BLaER1 treated with 17β-estradiol and CSF1 and Interleukin-3, amounts not matched to agents 10 nM and 100 nM (cell line): ENCODE results near the gene NDST1.
A peak's percentile ranks its signal among the peaks of the same experiment; 100 is the strongest.

Source experiments
- H3K27ac ChIP-seq, 11 experiments: shearing (Covaris generic); formaldehyde crosslinking; 2 replicates each; pipeline ENCODE4 v1.8.1; 2022
- H3K27me3 ChIP-seq, 11 experiments: shearing (Covaris generic); formaldehyde crosslinking; 2 replicates each; pipeline ENCODE4 v1.8.1; 2022
- H3K36me3 ChIP-seq, 11 experiments: shearing (Covaris generic); formaldehyde crosslinking; 2 replicates each; pipeline ENCODE4 v1.8.1; 2022
- H3K4me1 ChIP-seq, 10 experiments: shearing (Covaris generic); formaldehyde crosslinking; 2 replicates each; pipeline ENCODE4 v1.8.1; 2022
- H3K4me2 ChIP-seq, 11 experiments: shearing (Covaris generic); formaldehyde crosslinking; 2 replicates each; pipeline ENCODE4 v1.8.1; 2022
- H3K4me3 ChIP-seq, 10 experiments: shearing (Covaris generic); formaldehyde crosslinking; 2 replicates each; pipeline ENCODE4 v1.8.1; 2022
- H3K9ac ChIP-seq, 11 experiments: shearing (Covaris generic); formaldehyde crosslinking; 2 replicates each; pipeline ENCODE4 v1.8.1; 2022
- H3K9me3 ChIP-seq, 11 experiments: shearing (Covaris generic); formaldehyde crosslinking; replicated peaks in 1 of 11; 2 replicates each; pipeline ENCODE4 v1.8.1; 2022
- H4K20me1 ChIP-seq, 11 experiments: shearing (Covaris generic); formaldehyde crosslinking; 2 replicates each; pipeline ENCODE4 v1.8.1; 2022
- Cebpa-rat ChIP-seq, 11 experiments: shearing (Covaris generic); IDR thresholded peaks; 2 replicates each; pipeline ENCODE4 v1.8.1; 2022

Gene NDST1

GRCh38 chr5:150507474-150508276 lies at the start of gene NDST1:
TSS of gene NDST1 (plus strand) at chr5:150508131. CDS start at chr5:150521255, 13,124 bp downstream.
- no peak for TF ChIP-seq Cebpa-rat (IDR thresholded peaks at IDR 0.05)
- Histone ChIP-seq H3K4me3 (no peak within 1 kb of the TSS), H3K4me1 (peaks cover 40 to 71% (median 53%) of the 10 kb centered on the region in 10 experiments), H3K9ac (peak within 1 kb of the TSS in 9 of 11 experiments; percentile 14 to 62 (median 31); a peak in 12 of 22 replicates), H3K27ac (peak within 1 kb of the TSS in 4 of 11 experiments; percentile 16 to 40 (median 22); a peak in 2 of 22 replicates), H3K4me2 (peak within 1 kb of the TSS; percentile 51 to 85 (median 70)), H3K27me3 (no peaks in the 10 kb centered on the region), H3K9me3 (no peaks in the 10 kb centered on the region), H4K20me1 (peaks cover 98 to 100% (median 99%) of the 10 kb centered on the region in 11 experiments), H3K36me3 (peaks cover 0 to 2% (median 0%) of the 10 kb centered on the region in 11 experiments; a peak in 1 of 22 replicates)

GRCh38 chr5:150458802-150459557 lies 49.0 kb upstream of the NDST1 start:
- Histone ChIP-seq H3K9ac (0 out of 22 replicates have a peak overlapping the region, but pooled peaks of 1 of the 11 experiments have one; percentile 41), H3K4me3 (peak overlapping the region in 2 of 10 experiments; percentile 36; a peak in 3 of 20 replicates), H3K4me2 (peak overlapping the region in 10 of 11 experiments; percentile 25 to 82 (median 54); a peak in 20 of 22 replicates), H3K36me3 (no peaks in the 10 kb centered on the region), H3K4me1 (peaks cover 25 to 81% (median 70%) of the 10 kb centered on the region in 10 experiments), H3K27ac (peak overlapping the region in 5 of 11 experiments; percentile 10 to 45 (median 31); a peak in 6 of 22 replicates), H4K20me1 (no peaks in the 10 kb centered on the region), H3K9me3 (peaks cover 0 to under 1% (median 0%) of the 10 kb centered on the region in 11 experiments; a peak in 1 of 22 replicates), H3K27me3 (no peaks in the 10 kb centered on the region)
- no peak for TF ChIP-seq Cebpa-rat (IDR thresholded peaks at IDR 0.05)

- Histone ChIP-seq H3K9me3 (no peaks in the 10 kb centered on the region), H3K4me2 (peak overlapping the region in 10 of 11 experiments; percentile 43 to 85 (median 78); a peak in 19 of 22 replicates), H4K20me1 (no peaks in the 10 kb centered on the region), H3K27me3 (no peaks in the 10 kb centered on the region), H3K4me1 (peaks cover 39 to 88% (median 78%) of the 10 kb centered on the region in 10 experiments), H3K9ac (peak overlapping the region in 7 of 11 experiments; percentile 11 to 54 (median 34); a peak in 9 of 22 replicates), H3K27ac (peak overlapping the region in 8 of 11 experiments; percentile 15 to 67 (median 44); a peak in 15 of 22 replicates), H3K36me3 (no peaks in the 10 kb centered on the region), H3K4me3 (no peak overlapping the region)
- no peak for TF ChIP-seq Cebpa-rat (IDR thresholded peaks at IDR 0.05)
Observed at GRCh38 chr5:150460781-150461180, 47.1 kb upstream of the NDST1 start.

GRCh38 chr5:150461231-150461630 lies 46.7 kb upstream of the NDST1 start:
- H3K4me3 ChIP-seq, result no peak overlapping the region
- no peak for TF ChIP-seq Cebpa-rat (IDR thresholded peaks at IDR 0.05)
- no peaks in the 10 kb centered on the region for H3K27me3 ChIP-seq
- peak overlapping the region; percentile 11 to 85 (median 77); a peak in 20 of 22 replicates for H3K4me2 ChIP-seq
- no peaks in the 10 kb centered on the region for H3K9me3 ChIP-seq
- H3K27ac ChIP-seq, result peak overlapping the region in 8 of 11 experiments; percentile 15 to 67 (median 44); a peak in 13 of 22 replicates
- no peaks in the 10 kb centered on the region for H3K36me3 ChIP-seq
- H3K9ac ChIP-seq, result peak overlapping the region in 9 of 11 experiments; percentile 3 to 54 (median 34); a peak in 10 of 22 replicates
- H4K20me1 ChIP-seq, result no peaks in the 10 kb centered on the region
- H3K4me1 ChIP-seq, result peaks cover 43 to 90% (median 82%) of the 10 kb centered on the region in 10 experiments

GRCh38 chr5:150464554-150465012 lies 43.3 kb upstream of the NDST1 start:
- Histone ChIP-seq H3K9ac (peak overlapping the region in 7 of 11 experiments; percentile 3 to 25 (median 21); a peak in 7 of 22 replicates), H3K4me2 (peak overlapping the region; percentile 12 to 78 (median 72); a peak in 20 of 22 replicates)
- no peak for TF ChIP-seq Cebpa-rat (IDR thresholded peaks at IDR 0.05)

GRCh38 chr5:150465927-150466326 lies 42.0 kb upstream of the NDST1 start:
- Histone ChIP-seq H3K4me3 (0 out of 20 replicates have a peak overlapping the region, but pooled peaks of 1 of the 10 experiments have one; percentile 8), H3K9ac (peak overlapping the region in 6 of 11 experiments; percentile 4 to 45 (median 20); a peak in 7 of 22 replicates), H4K20me1 (no peaks in the 10 kb centered on the region), H3K4me2 (peak overlapping the region; percentile 49 to 78 (median 72)), H3K27me3 (no peaks in the 10 kb centered on the region), H3K9me3 (no peaks in the 10 kb centered on the region), H3K27ac (peak overlapping the region in 4 of 11 experiments; percentile 21 to 57 (median 31); a peak in 5 of 22 replicates), H3K4me1 (peaks cover 37 to 62% (median 59%) of the 10 kb centered on the region in 10 experiments), H3K36me3 (no peaks in the 10 kb centered on the region)
- TF ChIP-seq Cebpa-rat (IDR thresholded peaks at IDR 0.05), result no peak

More at GRCh38 chr5:150464554-150465012, 43.3 kb upstream of the NDST1 start:
- H3K36me3 ChIP-seq, result no peaks in the 10 kb centered on the region
- H4K20me1 ChIP-seq, result no peaks in the 10 kb centered on the region
- H3K27me3 ChIP-seq, result no peaks in the 10 kb centered on the region
- H3K4me3 ChIP-seq, result no peak overlapping the region
- H3K27ac ChIP-seq, result peak overlapping the region in 7 of 11 experiments; percentile 21 to 57 (median 30); a peak in 10 of 22 replicates
- H3K4me1 ChIP-seq, result peaks cover 38 to 70% (median 65%) of the 10 kb centered on the region in 10 experiments
- no peaks in the 10 kb centered on the region for H3K9me3 ChIP-seq

GRCh38 chr5:150468206-150468605 lies 39.7 kb upstream of the NDST1 start:
- Histone ChIP-seq H3K4me2 (no peak overlapping the region), H3K4me3 (no peak overlapping the region), H3K9me3 (no peaks in the 10 kb centered on the region), H3K36me3 (no peaks in the 10 kb centered on the region), H3K9ac (no peak overlapping the region), H3K4me1 (peaks cover 36 to 48% (median 38%) of the 10 kb centered on the region in 10 experiments), H3K27ac (no peak overlapping the region), H3K27me3 (no peaks in the 10 kb centered on the region), H4K20me1 (no peaks in the 10 kb centered on the region)
- TF ChIP-seq Cebpa-rat (IDR thresholded peaks at IDR 0.05), result no peak

- Histone ChIP-seq H3K4me1 (peaks cover 20 to 38% (median 26%) of the 10 kb centered on the region in 10 experiments), H3K27ac (no peak overlapping the region), H3K4me2 (no peak overlapping the region), H4K20me1 (no peaks in the 10 kb centered on the region), H3K27me3 (no peaks in the 10 kb centered on the region), H3K9me3 (no peaks in the 10 kb centered on the region), H3K36me3 (no peaks in the 10 kb centered on the region), H3K9ac (no peak overlapping the region), H3K4me3 (no peak overlapping the region)
- no peak for TF ChIP-seq Cebpa-rat (IDR thresholded peaks at IDR 0.05)
Observed at GRCh38 chr5:150469718-150470469, 38.0 kb upstream of the NDST1 start.
